ENCODE results near the gene VMP1. TPM values are rescaled to one million over a fixed set of nuclear protein-coding genes. Genes with fewer than 3 reads are reported as not detected.
A peak's percentile ranks its signal among the peaks of the same experiment; 100 is the strongest.

The VMP1 gene
- total RNA-seq, 1 donor from 2014 or later, result 245 TPM

GRCh38 chr17:59711936-59712335 is 4.5 kb downstream of the VMP1 start:
- no peak for DNase-seq (ENCODE audit: low read depth)

- DNase-seq (ENCODE audit: low read depth), result no peak
Observed at GRCh38 chr17:59712862-59713261, 5.4 kb downstream of the VMP1 start.

GRCh38 chr17:59714255-59714654 is 6.8 kb downstream of the VMP1 start:
- DNase-seq (ENCODE audit: low read depth), result no peak

DNA sequence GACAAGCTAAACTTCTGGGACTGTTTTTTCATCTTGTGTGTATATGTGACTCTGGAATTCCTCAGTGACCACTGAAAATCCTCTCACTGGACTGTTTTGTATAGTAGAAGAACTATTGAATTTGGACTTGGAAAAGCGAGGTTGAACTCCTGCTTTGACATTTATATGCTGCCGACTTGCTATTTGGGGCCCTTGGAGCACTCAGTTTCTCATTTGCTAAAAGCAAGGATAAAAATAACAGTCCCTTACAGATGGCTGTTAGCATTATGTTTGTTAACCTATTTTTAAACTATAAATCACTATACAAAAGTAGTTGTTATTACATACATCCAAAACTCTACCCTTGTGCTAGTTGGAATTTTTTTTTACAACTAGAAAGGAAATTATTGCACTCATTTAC is 9.0 kb downstream of the VMP1 start:
- DNase-seq (ENCODE audit: low read depth), result no peak

GRCh38 chr17:59719526-59719925 is 12.1 kb downstream of the VMP1 start:
- DNase-seq (ENCODE audit: low read depth), result no peak

- no peak for DNase-seq (ENCODE audit: low read depth)
Observed at GRCh38 chr17:59722623-59723022, 15.2 kb downstream of the VMP1 start.

DNA sequence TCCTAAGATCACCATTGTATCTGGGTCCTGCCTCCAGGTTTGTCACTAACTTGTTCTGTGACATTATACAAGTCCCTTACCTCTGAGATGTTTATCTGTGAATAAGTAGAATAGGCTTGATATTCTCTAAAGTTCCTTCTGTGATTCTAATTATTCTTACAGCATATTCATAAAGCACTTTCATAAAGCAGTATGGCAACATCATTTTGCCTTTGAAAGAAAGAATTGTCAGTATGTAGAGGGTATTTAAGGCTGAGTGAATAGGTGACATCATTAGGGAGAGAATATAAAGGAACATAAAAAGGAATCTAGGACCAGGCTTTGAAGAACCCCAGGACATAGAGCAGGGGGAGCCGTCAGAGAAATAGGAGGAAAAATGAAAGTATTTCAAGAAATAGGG is 15.6 kb downstream of the VMP1 start:
- no peak for DNase-seq (ENCODE audit: low read depth)

GRCh38 chr17:59723607-59724006 is 16.2 kb downstream of the VMP1 start:
- DNase-seq (ENCODE audit: low read depth), result no peak

DNA sequence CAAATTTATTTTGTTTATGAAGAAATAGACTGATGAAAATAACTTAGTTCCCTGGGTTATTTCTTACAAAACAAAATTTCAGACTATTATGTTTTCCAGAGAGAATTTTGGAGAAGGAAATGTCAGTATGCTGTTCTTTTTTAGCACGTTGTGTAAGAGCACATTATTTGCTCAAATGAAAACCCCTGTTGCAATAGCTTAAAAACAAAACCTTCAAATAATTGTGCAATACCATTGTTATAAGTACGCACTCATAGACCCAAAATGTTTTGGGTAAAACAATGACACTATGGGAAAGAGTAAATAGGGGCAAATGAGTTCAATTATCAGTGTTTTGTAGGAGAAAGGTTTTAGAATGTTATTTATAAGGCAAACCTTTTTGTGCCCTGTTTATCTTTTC is 18.2 kb downstream of the VMP1 start:
- peak; percentile 42 for DNase-seq (ENCODE audit: low read depth)

DNA sequence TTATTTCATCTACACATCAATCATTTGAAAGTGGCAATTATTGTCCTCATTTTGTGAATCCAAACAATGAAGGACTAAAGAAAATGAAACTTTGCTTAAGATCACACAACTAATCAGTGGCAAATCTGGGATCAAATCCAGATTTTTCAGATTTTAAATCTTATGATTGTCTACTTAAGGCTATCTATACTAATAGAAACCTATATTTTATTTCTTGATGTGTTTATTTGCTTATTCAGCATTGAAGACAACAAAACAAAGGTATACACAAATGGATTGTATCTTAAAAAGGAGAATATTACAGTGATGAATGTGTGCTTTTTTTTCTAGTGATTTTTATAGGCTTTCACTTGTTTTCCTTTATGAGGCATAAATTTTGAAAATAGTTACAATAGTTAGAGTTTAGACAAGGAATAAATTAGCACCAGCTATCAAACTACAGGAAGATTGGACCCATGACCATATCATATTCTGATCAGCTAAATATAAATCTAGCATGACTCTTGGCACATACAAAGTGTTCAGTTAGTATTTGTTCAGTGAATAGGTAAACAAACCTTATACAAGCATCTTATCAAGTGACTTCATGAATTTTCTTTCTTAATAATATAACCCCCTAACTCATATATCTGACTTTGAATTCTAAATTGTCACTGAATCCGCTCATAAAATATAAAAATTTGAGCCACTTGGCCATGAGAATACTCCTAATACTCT is 20.5 kb downstream of the VMP1 start:
- DNase-seq (ENCODE audit: low read depth), result no peak

DNA sequence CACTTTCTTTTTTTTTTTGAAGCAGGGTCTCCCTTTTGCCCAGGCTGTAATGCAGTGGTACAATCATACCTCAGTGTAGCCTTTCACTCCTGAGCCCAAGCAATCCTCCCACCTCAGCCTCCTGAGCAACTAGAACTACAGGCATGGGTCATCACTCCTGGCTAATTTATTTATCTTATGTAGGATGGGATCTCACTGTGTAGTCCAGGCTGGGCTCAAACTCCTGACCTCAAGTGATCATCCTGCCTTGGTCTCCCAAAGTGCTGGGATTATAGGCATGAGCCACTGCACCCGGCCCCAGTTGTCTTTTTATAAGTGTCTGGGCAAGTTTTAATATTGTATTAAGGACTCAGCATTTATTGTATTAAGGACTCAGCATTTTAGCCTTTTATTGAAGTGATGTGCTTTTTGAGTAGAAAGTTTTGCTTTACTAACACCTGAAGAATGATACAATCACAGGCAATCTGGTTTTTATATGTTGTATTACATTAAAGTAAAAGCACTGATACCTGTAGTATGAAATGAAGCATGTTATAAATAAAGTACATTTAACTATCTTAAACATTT is 22.9 kb downstream of the VMP1 start:
- no peak for DNase-seq (ENCODE audit: low read depth)

GRCh38 chr17:59733697-59734096 is 26.2 kb downstream of the VMP1 start:
- no peak for DNase-seq (ENCODE audit: low read depth)

DNA sequence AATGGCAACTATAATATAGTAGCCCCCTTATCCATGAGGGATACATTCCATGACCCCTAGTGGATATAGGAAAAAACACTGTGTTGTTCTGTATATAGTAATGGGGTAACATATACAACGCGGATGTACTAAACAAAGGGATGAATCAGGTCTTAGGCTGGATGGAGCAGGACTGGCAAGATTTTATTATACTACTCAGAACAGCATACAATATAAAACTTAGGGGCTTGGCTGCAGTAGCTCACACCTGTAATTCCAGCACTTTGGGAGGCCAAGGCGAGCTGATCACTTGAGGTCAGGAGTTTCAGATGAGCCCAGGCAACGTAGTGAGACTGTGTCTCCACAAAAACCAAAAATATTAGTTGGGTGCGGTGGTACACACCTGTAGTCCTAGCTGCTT is 26.8 kb downstream of the VMP1 start:
- DNase-seq (ENCODE audit: low read depth), result no peak

DNA sequence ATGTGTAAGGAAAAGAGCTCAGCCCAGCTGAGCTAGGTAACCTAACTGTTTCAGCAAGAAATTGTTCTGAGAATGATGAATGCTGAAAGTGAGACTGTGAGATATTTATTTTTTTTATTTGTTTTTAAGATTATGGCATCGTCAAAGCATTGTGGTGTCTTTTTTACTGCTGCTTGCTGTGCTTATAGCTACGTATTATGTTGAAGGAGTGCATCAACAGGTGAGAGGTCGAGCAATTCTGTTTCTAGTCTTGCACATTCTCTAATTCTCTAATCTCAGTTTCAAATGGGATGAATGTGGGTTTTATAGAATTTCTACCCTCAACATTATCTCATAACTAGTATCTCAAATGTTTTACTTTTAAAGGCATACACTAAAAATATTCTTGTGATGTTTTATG is 29.9 kb downstream of the VMP1 start:
- DNase-seq (ENCODE audit: low read depth), result no peak

- DNase-seq (ENCODE audit: low read depth), result no peak
Observed at GRCh38 chr17:59743842-59744241, 36.4 kb downstream of the VMP1 start.

DNA sequence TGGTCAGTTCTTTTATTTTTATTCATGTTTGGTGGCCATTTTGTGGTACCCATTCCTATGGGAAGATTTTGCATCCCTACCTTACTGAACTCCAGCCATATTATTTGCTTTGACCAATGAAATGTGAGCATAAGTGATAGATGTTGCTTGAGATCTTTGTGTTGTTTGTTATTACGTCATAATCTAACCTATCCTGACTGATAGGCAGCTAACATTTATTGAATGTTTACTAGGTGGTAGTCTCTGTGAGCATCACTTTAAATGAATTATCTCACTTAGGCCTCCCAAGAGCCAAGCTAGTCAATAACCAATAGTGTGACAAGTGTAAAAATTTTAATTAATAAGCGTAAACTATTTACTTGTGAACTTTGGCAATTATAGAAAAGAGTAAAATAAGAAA is 37.6 kb downstream of the VMP1 start:
- no peak for DNase-seq (ENCODE audit: low read depth)

DNA sequence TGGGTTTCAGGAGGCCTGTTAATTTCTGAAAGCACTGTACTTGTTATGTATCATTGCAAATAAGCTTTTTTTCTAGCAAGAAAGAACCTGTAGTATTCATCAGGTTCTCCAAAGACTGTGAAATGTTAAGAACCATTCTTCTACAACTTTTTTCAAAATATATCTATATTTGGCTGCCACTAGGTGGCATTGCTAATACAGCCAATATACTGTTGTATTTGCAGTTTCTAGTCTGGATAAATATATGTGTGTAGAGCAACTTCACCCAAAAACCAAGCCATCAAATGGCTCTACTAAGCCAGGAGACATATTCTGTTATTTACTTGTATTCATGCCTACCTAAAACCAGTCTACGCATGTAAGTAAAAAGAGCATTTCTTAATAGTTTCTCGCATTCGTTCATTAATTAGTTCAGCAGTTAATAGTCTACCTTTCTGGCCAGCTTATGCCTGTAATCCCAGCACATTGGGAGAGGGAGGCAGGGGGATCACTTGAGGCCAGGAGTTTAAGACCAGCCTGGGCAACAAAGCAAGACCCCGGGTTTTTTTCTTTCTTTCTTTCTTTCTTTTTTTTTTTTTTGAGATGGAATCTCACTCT is 39.5 kb downstream of the VMP1 start:
- peak; percentile 75 for DNase-seq (ENCODE audit: low read depth)

- DNase-seq (ENCODE audit: low read depth), result no peak
Observed at GRCh38 chr17:59748591-59748990, 41.1 kb downstream of the VMP1 start.

DNA sequence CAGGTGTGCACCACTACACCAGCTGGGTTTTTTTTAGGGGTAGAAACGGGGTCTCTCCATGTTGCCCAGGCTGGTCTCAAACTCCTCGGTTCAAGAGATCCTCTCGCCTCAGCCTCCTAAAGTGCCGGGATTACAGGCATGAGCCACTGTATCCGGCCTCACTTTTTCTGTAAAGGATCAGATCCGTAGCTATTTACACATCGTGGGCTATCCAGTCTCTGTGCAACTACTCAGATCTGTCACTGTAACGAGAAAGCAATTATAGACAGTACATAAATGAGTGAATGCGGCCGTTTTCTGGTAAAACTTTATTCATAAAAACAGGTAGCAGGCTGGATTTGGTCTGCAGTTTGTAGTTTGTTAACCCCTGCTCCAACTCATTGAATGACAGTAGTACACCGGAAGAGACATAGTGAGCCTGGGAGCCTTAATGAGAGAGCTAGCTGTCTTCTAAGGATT is 44.5 kb downstream of the VMP1 start:
- DNase-seq (ENCODE audit: low read depth), result no peak

DNA sequence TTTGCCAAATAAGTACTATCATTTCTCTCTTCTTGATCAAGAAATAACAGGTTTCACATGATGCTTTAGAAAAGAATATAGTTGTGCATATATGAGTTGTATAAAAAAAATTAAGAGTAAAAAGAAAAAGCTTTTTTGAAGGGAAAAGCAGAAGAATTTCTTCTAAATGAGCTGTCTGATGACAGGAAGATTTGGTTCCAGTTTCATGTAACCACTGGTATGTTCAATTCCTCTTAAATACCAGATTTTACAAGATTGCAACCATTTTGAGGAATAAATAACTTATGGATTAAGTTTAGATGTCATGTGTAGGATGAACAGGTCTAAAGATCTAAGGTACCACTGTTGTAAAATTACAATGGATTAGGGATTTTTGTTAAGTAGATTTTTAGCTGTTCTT is 45.0 kb downstream of the VMP1 start:
- no peak for DNase-seq (ENCODE audit: low read depth)

- no peak for DNase-seq (ENCODE audit: low read depth)
Observed at GRCh38 chr17:59752922-59753321, 45.5 kb downstream of the VMP1 start.

DNA sequence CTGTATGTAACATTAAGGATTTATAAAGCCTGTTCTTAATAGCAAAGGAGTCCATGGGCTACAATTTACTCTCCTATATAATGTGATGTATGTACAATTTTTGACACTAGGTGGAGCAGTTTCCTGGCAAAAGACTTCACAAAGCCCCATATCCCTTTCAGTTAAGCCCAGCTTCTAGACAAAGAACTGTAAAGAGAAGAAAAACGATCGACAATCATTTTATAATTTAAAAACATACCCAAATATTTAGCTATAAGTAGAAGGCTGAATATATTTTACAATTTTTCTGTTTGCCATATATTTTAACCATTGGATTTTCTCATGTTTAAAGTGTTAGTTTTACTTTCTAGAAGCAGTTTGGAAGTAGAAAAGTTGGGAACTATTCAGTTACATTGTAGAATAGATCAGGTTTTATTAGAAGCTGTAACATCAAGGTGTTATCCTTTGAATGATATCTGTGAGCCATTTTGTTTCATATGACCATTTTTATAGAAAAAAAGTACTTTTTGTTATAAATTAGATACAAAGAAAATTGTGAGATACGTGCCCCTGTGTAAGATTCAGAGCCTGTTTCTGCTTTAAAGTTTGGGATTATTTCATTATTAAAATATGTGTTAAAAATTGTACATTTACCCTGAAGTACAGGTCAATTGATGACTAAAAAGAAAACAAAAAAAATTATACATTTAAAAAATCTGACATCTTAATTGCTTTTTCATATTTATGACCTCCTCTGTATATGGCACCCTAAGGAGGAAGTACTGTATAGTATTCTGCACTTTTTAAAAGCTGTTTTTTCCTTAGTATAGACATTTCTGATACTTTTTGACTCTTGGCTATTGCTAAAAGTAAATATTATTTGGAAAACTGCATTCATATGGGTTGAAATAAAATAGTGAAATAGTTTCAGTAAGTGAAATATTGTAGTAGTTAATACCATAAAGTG is 46.3 kb downstream of the VMP1 start:
- DNase-seq (ENCODE audit: low read depth), result peak; percentile 92

All from renal cortical epithelial cell (primary cell).